Measurements from ENCODE around the gene GNAI3.

GRCh38 chr1:109611308-109611990 is 63.0 kb downstream of the GNAI3 start:
- TF ChIP-seq FOXK2 (IDR thresholded peaks at IDR 0.05) (no peak), SMAD1 (CRISPR knock-in tag; IDR thresholded peaks at IDR 0.05; ENCODE audit: borderline replicate concordance, low read depth) (no peak), NFKB2 (CRISPR knock-in tag; IDR thresholded peaks at IDR 0.05; ENCODE audit: borderline replicate concordance) (no peak), MBD4 (IDR thresholded peaks at IDR 0.05; ENCODE audit: borderline replicate concordance, low read length) (no peak), EZH2 (conservative IDR thresholded peaks at IDR 0.05; ENCODE audit: low read depth, low read length) (no peak), CTCF (CRISPR knock-in tag; IDR thresholded peaks at IDR 0.05) (no peak), ZNF101 (CRISPR knock-in tag; IDR thresholded peaks at IDR 0.05; ENCODE audit: borderline replicate concordance, low read depth) (no peak), POLR2A (IDR thresholded peaks at IDR 0.05; ENCODE audit: insufficient read depth in 1 of 2, low read depth in 2 of 2, low read length in 2 of 2) (no peak), ZSCAN22 (CRISPR knock-in tag; IDR thresholded peaks at IDR 0.05) (no peak), GPBP1L1 (CRISPR knock-in tag; IDR thresholded peaks at IDR 0.05) (no peak), ZNF274 (CRISPR knock-in tag; IDR thresholded peaks at IDR 0.05) (no peak), KDM3A (CRISPR knock-in tag; IDR thresholded peaks at IDR 0.05; ENCODE audit: low read depth) (no peak)
